ENCODE measurements around the gene TFDP3. TPM values are rescaled to one million over a fixed set of nuclear protein-coding genes. Genes with fewer than 3 reads are reported as not detected.

Gene TFDP3
- total RNA-seq, 6 donors from 2014 or later: not detected

GRCh38 chrX:133185119-133185518 lies 33.0 kb downstream of the TFDP3 start:
- no peaks in the 10 kb centered on the region for H3K36me3 ChIP-seq
- H3K27ac ChIP-seq: no peak overlapping the region
- H3K4me1 ChIP-seq: no peaks in the 10 kb centered on the region
- TF ChIP-seq, protein P1, sequence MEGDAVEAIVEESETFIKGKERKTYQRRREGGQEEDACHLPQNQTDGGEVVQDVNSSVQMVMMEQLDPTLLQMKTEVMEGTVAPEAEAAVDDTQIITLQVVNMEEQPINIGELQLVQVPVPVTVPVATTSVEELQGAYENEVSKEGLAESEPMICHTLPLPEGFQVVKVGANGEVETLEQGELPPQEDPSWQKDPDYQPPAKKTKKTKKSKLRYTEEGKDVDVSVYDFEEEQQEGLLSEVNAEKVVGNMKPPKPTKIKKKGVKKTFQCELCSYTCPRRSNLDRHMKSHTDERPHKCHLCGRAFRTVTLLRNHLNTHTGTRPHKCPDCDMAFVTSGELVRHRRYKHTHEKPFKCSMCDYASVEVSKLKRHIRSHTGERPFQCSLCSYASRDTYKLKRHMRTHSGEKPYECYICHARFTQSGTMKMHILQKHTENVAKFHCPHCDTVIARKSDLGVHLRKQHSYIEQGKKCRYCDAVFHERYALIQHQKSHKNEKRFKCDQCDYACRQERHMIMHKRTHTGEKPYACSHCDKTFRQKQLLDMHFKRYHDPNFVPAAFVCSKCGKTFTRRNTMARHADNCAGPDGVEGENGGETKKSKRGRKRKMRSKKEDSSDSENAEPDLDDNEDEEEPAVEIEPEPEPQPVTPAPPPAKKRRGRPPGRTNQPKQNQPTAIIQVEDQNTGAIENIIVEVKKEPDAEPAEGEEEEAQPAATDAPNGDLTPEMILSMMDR (IDR thresholded peaks at IDR 0.05): no peak
- TF ChIP-seq POLR2AphosphoS5 (IDR thresholded peaks at IDR 0.05) (no peak), EP300 (IDR thresholded peaks at IDR 0.05) (no peak)
- 50 to 89% methylated on average over 3 to 4 of the region's 4 CpGs for WGBS, 2 donors
- ATAC-seq (ENCODE audit: low FRiP score in 2 of 2) (no peak), DNase-seq (no peak)
- H3K27me3 ChIP-seq: no peaks in the 10 kb centered on the region
- H3K9me3 ChIP-seq: no peaks in the 10 kb centered on the region
- H3K4me3 ChIP-seq: no peak overlapping the region

DNA sequence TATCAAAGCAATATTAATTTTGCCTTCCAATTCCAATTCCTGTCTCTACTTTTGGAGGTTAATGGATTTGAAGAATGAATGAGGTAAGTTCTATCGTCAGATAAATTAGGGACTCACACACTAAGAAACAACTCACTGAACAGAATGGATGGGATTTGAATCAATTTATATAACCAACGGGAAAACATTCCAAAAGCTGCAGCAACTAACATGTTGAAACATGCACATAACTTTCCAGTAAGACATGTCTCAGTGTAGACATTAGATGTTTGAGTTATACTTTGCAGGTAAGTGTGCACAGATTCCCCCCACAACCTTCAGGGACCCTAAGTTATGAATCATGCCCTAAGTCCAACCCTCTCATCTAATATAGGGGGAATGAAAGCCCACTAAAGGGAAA lies 34.3 kb downstream of the TFDP3 start:
- Histone ChIP-seq H3K36me3 (no peaks in the 10 kb centered on the region), H3K9me3 (no peaks in the 10 kb centered on the region), H3K27ac (no peak overlapping the region), H3K27me3 (no peaks in the 10 kb centered on the region), H3K4me1 (no peaks in the 10 kb centered on the region), H3K4me3 (no peak overlapping the region)
- DNase-seq (no peak), ATAC-seq (ENCODE audit: low FRiP score in 2 of 2) (no peak)
- WGBS, 2 donors: 76 to 84% methylated on average over 2 of the region's 2 CpGs
- TF ChIP-seq POLR2AphosphoS5 (IDR thresholded peaks at IDR 0.05) (no peak), POLR2A (IDR thresholded peaks at IDR 0.05) (no peak), EP300 (IDR thresholded peaks at IDR 0.05) (no peak)
- TF ChIP-seq, protein P1 (IDR thresholded peaks at IDR 0.05): no peak

- DNase-seq: no peak
- Histone ChIP-seq H3K4me3 (no peak overlapping the region), H3K4me1 (no peaks in the 10 kb centered on the region), H3K36me3 (no peaks in the 10 kb centered on the region), H3K27ac (no peak overlapping the region), H3K9me3 (no peaks in the 10 kb centered on the region), H3K27me3 (no peaks in the 10 kb centered on the region)
- ATAC-seq (ENCODE audit: low FRiP score in 2 of 2): no peak
- TF ChIP-seq POLR2A (IDR thresholded peaks at IDR 0.05) (no peak), EP300 (IDR thresholded peaks at IDR 0.05) (no peak), POLR2AphosphoS5 (IDR thresholded peaks at IDR 0.05) (no peak)
- TF ChIP-seq, protein P1 (IDR thresholded peaks at IDR 0.05): no peak
- WGBS, 2 donors: 49 to 90% methylated on average over 3 of the region's 3 CpGs
Observed at GRCh38 chrX:133179500-133179899, 38.7 kb downstream of the TFDP3 start.

DNA sequence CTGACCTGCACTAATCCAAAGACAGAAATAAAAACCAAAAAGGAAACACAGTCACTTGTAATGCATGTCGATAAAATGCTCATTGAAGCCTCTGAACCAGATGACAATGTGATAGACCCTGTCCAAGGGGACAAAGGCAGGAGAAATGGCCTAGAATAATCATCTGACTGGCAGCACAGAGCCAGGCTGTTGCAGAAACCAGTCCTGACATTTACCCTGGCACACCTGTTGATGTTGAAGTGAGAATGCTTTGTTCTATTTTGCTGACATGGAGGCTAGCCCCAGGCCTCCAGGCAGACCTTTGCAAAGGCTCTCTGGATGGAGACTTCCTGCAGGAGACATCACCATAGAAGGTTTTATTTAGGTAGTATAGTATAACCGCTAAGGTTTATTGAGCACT lies 41.0 kb downstream of the TFDP3 start:
- Histone ChIP-seq H3K27me3 (no peaks in the 10 kb centered on the region), H3K4me1 (no peaks in the 10 kb centered on the region), H3K36me3 (no peaks in the 10 kb centered on the region), H3K4me3 (no peak overlapping the region), H3K9me3 (no peaks in the 10 kb centered on the region), H3K27ac (no peak overlapping the region)
- ATAC-seq (ENCODE audit: low FRiP score in 2 of 2) (no peak), DNase-seq (no peak)
- TF ChIP-seq, protein P1 (IDR thresholded peaks at IDR 0.05): no peak
- TF ChIP-seq POLR2AphosphoS5 (IDR thresholded peaks at IDR 0.05) (no peak), EP300 (IDR thresholded peaks at IDR 0.05) (no peak), POLR2A (IDR thresholded peaks at IDR 0.05) (no peak)
- 75 to 95% methylated on average over 2 of the region's 2 CpGs for WGBS, 2 donors

- H3K27ac ChIP-seq: no peak overlapping the region
- no peaks in the 10 kb centered on the region for H3K36me3 ChIP-seq
- H3K27me3 ChIP-seq: no peaks in the 10 kb centered on the region
- no peak overlapping the region for H3K4me3 ChIP-seq
- TF ChIP-seq POLR2AphosphoS5 (IDR thresholded peaks at IDR 0.05) (no peak), EP300 (IDR thresholded peaks at IDR 0.05) (no peak), POLR2A (IDR thresholded peaks at IDR 0.05) (no peak)
- TF ChIP-seq, protein P1 (IDR thresholded peaks at IDR 0.05): no peak
- DNase-seq (no peak), ATAC-seq (ENCODE audit: low FRiP score in 2 of 2) (no peak)
- 64 to 72% methylated on average over 2 of the region's 2 CpGs for WGBS, 2 donors
- H3K4me1 ChIP-seq: no peaks in the 10 kb centered on the region
- H3K9me3 ChIP-seq: no peaks in the 10 kb centered on the region
Observed at GRCh38 chrX:133175605-133176004, 42.5 kb downstream of the TFDP3 start.

Data from upper lobe of left lung (tissue), 6 donors.